ENCODE measurements around the gene TMPRSS2. TPM values are rescaled to one million over a fixed set of nuclear protein-coding genes. Genes with fewer than 3 reads are reported as not detected.

Gene TMPRSS2
- total and polyA plus RNA-seq, 9 of the 15 experiments (the other 6 are each of a cell fraction or from before 2014, with no cell fraction given), result 0.20 TPM; not detected in 8

- TF ChIP-seq, protein P1, sequence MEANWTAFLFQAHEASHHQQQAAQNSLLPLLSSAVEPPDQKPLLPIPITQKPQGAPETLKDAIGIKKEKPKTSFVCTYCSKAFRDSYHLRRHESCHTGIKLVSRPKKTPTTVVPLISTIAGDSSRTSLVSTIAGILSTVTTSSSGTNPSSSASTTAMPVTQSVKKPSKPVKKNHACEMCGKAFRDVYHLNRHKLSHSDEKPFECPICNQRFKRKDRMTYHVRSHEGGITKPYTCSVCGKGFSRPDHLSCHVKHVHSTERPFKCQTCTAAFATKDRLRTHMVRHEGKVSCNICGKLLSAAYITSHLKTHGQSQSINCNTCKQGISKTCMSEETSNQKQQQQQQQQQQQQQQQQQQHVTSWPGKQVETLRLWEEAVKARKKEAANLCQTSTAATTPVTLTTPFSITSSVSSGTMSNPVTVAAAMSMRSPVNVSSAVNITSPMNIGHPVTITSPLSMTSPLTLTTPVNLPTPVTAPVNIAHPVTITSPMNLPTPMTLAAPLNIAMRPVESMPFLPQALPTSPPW (CRISPR knock-in tag; IDR thresholded peaks at IDR 0.05), result no peak
Observed at GRCh38 chr21:41500931-41501381, 7.0 kb downstream of the TMPRSS2 start (continued).

GRCh38 chr21:41500363-41500762 is 7.6 kb downstream of the TMPRSS2 start:
- no peak overlapping the region for H2AFZ ChIP-seq (ENCODE audit: low read depth, low read length)
- in situ Hi-C loops (cut with MboI) (no loop called here), intact Hi-C loops (cut with micrococcal nuclease) (no loop called here)
- DNase-seq (ENCODE audit: extremely low read depth in 1 of 4, low spot score in 3 of 4), result no peak
- 0 out of 2 replicates have a peak, but pooled peaks cover 3% of the 10 kb centered on the region for H4K20me1 ChIP-seq (replicated peaks; ENCODE audit: control insufficient read depth, insufficient read depth, low read length)
- ChIA-PET POLR2A (no interaction called here), CTCF (ENCODE audit: low intra/inter-chr PET ratio) (no interaction called here)
- ATAC-seq, result no peak
- H3K79me2 ChIP-seq (ENCODE audit: control insufficient read depth, insufficient read depth, low read length), result no peaks in the 10 kb centered on the region
- H3K4me2 ChIP-seq (ENCODE audit: insufficient read depth, low read length), result no peak overlapping the region
- no peak overlapping the region for H3K4me3 ChIP-seq
- H3K9me3 ChIP-seq (replicated peaks; ENCODE audit: control insufficient read depth, insufficient read depth, low read depth, low read length), result no peaks in the 10 kb centered on the region
- no peaks in the 10 kb centered on the region for H3K4me1 ChIP-seq (replicated peaks in 1 of 2; ENCODE audit: control insufficient read depth in 2 of 2, insufficient read depth in 2 of 2, low read length in 2 of 2)
- H3K27ac ChIP-seq (ENCODE audit: extremely low read depth, low read depth, low read length), result no peak overlapping the region
- no TSS peak for BruUV-seq (replicated peaks)
- 0% methylated on average over 6 of the region's 6 CpGs for whole genome bisulfite sequencing (ENCODE audit: insufficient coverage, low coverage, missing lambda C conversion rate)
- H3K9me1 ChIP-seq (ENCODE audit: control insufficient read depth, insufficient read depth, low read length), result peaks cover 6% of the 10 kb centered on the region
- FAIRE-seq, result no peak
- H3K9ac ChIP-seq (ENCODE audit: insufficient read depth in 1 of 2, low read depth in 2 of 2, low read length in 2 of 2), result no peak overlapping the region
- peaks cover 25 to 43% of the 10 kb centered on the region in 2 experiments for H3K27me3 ChIP-seq (ENCODE audit: control insufficient read depth in 2 of 2, insufficient read depth in 2 of 2, low read length in 2 of 2)
- H3K36me3 ChIP-seq (ENCODE audit: control insufficient read depth, insufficient read depth, low read length), result no peaks in the 10 kb centered on the region
- TF ChIP-seq OTX1 (CRISPR knock-in tag; IDR thresholded peaks at IDR 0.05) (no peak), CAMTA2 (CRISPR knock-in tag; conservative IDR thresholded peaks at IDR 0.05) (no peak), CREB1 (IDR thresholded peaks at IDR 0.05) (no peak), CREB1 (CRISPR knock-in tag; IDR thresholded peaks at IDR 0.05) (no peak), NFE2 (IDR thresholded peaks at IDR 0.05; ENCODE audit: low read depth) (no peak), LEF1 (IDR thresholded peaks at IDR 0.05) (no peak), NFYB (IDR thresholded peaks at IDR 0.05; ENCODE audit: extremely low read depth, insufficient read length) (no peak), NFXL1 (CRISPR knock-in tag; IDR thresholded peaks at IDR 0.05) (no peak), NCOR1 (IDR thresholded peaks at IDR 0.05) (no peak), DIDO1 (tag; IDR thresholded peaks at IDR 0.05; ENCODE audit: low read depth) (no peak), MITF (IDR thresholded peaks at IDR 0.05) (no peak), PURB (CRISPR knock-in tag; IDR thresholded peaks at IDR 0.05; ENCODE audit: low read depth) (no peak)
- TF ChIP-seq, protein P1 (CRISPR knock-in tag; IDR thresholded peaks at IDR 0.05), result no peak
- TF ChIP-seq, protein P2, sequence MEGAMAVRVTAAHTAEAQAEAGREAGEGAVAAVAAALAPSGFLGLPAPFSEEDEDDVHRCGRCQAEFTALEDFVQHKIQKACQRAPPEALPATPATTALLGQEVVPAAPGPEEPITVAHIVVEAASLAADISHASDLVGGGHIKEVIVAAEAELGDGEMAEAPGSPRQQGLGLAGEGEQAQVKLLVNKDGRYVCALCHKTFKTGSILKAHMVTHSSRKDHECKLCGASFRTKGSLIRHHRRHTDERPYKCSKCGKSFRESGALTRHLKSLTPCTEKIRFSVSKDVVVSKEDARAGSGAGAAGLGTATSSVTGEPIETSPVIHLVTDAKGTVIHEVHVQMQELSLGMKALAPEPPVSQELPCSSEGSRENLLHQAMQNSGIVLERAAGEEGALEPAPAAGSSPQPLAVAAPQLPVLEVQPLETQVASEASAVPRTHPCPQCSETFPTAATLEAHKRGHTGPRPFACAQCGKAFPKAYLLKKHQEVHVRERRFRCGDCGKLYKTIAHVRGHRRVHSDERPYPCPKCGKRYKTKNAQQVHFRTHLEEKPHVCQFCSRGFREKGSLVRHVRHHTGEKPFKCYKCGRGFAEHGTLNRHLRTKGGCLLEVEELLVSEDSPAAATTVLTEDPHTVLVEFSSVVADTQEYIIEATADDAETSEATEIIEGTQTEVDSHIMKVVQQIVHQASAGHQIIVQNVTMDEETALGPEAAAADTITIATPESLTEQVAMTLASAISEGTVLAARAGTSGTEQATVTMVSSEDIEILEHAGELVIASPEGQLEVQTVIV (CRISPR knock-in tag; IDR thresholded peaks at IDR 0.05; ENCODE audit: borderline replicate concordance), result no peak
